T-helper 2 cell treated with Interferon-gamma antibody and Interleukin-4, amounts not matched to agents 5 μg/mL and 100 μg/mL, for 36 hours (primary cell): Measurements from ENCODE around the gene EVC2.
"Not testable (repeated sequence)": the region's sequence is repeated elsewhere in the genome, so short reads cannot be mapped to it uniquely, and the experiment has no call there.

ENCODE experiments used
- DNase-seq: peaks from one replicate; pipeline ENCODE4 v3.0.0; 2021; ENCODE audit warnings: low spot score
- H3K27ac Mint-ChIP-seq: one replicate; pipeline ENCODE4 v1.8.0; 2021; ENCODE audit warnings: mild to moderate bottlenecking, mixed read lengths
- H3K27me3 Mint-ChIP-seq: one replicate; pipeline ENCODE4 v1.8.0; 2021; ENCODE audit warnings: low read depth, mixed read lengths
- H3K36me3 Mint-ChIP-seq: one replicate; pipeline ENCODE4 v1.8.0; 2021; ENCODE audit warnings: low read depth, mixed read lengths
- H3K4me1 Mint-ChIP-seq: one replicate; pipeline ENCODE4 v1.8.0; 2021; ENCODE audit warnings: low read depth, mixed read lengths
- H3K4me3 Mint-ChIP-seq: one replicate; pipeline ENCODE4 v1.8.0; 2022; ENCODE audit warnings: mild to moderate bottlenecking, moderate library complexity, mixed read lengths
- H3K9me3 Mint-ChIP-seq: one replicate; pipeline ENCODE4 v1.8.0; 2021; ENCODE audit warnings: mixed read lengths

Gene EVC2

DNA sequence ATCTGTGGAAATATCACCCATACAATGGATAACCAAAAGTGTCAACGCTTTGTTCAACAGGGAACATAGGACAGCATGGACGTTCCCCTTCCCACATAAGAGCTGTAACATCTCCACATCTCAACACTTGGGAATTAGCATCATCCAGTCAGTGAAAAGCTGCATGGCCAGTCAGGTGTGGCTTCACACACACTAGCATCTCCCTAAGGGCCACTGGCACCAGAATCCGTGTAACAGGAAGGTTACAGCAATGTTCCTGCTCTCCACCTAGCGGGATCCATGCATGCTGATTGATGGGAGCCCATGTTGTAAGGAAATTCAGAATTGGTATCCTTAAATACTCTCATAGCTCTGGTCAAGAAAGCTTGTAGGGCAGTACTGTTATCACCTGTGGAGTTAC, 78.8 kb downstream of the EVC2 start:
- Mint-ChIP-seq H3K27me3 (no peaks in the 10 kb centered on the region), H3K4me1 (no peaks in the 10 kb centered on the region), H3K27ac (no peak overlapping the region), H3K9me3 (peaks cover 3% of the 10 kb centered on the region), H3K36me3 (no peaks in the 10 kb centered on the region), H3K4me3 (no peak overlapping the region)
- DNase-seq, result no peak

DNA sequence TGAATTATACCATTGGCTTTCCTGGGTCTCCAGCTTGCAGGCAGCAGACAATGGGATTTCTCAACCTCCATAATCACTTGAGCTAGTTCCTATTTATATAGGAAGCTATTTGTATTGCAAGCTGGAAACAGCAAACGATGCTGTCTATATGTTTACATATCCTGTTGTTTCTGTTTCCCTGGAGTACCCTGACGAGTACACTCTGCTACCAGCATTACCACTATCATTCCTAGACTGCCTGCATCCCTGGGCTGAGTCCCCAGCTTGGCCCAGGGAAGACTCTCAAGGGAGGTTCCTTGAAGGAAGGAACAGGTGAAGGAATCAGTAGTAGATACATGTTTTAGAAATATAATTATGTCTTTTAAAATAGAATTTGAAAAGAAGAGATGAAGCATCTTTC, 81.4 kb downstream of the EVC2 start:
- H3K36me3 Mint-ChIP-seq, result no peaks in the 10 kb centered on the region
- no peak for DNase-seq
- H3K4me1 Mint-ChIP-seq, result no peaks in the 10 kb centered on the region
- no peak overlapping the region for H3K4me3 Mint-ChIP-seq
- H3K27ac Mint-ChIP-seq, result no peak overlapping the region
- H3K27me3 Mint-ChIP-seq, result no peaks in the 10 kb centered on the region
- H3K9me3 Mint-ChIP-seq, result peaks cover 3% of the 10 kb centered on the region

DNA sequence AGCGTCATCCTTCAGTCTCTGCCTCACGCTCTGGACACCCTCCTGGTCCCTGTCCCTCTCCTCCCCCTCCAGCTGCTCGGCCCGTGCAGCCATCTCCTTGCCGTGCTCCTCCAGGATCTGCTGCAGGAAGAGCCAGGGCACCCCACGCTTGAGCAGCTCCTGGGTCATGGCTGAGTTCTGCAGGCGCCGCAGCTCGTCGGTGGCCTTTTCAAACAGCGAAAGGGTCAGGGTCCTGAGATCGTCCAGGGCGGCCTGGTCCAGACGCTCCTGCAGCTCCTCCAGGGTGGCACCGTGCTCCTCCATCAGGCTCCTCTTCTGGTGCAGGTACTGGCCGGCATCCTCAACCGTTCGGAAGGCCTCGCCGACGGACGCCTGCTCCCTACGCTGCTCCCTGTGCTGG, 85.8 kb downstream of the EVC2 start:
- Mint-ChIP-seq H3K36me3 (no peaks in the 10 kb centered on the region), H3K27ac (no peak overlapping the region), H3K9me3 (peaks cover 3% of the 10 kb centered on the region), H3K4me3 (no peak overlapping the region), H3K27me3 (no peaks in the 10 kb centered on the region), H3K4me1 (no peaks in the 10 kb centered on the region)
- DNase-seq, result no peak

- no peaks in the 10 kb centered on the region for H3K27me3 Mint-ChIP-seq
- no peak overlapping the region for H3K4me3 Mint-ChIP-seq
- peaks cover 3% of the 10 kb centered on the region for H3K9me3 Mint-ChIP-seq
- DNase-seq, result no peak
- H3K36me3 Mint-ChIP-seq, result no peaks in the 10 kb centered on the region
- H3K27ac Mint-ChIP-seq, result no peak overlapping the region
- H3K4me1 Mint-ChIP-seq, result no peaks in the 10 kb centered on the region
Measured at GRCh38 chr4:5619913-5620625, 88.3 kb downstream of the EVC2 start.

DNA sequence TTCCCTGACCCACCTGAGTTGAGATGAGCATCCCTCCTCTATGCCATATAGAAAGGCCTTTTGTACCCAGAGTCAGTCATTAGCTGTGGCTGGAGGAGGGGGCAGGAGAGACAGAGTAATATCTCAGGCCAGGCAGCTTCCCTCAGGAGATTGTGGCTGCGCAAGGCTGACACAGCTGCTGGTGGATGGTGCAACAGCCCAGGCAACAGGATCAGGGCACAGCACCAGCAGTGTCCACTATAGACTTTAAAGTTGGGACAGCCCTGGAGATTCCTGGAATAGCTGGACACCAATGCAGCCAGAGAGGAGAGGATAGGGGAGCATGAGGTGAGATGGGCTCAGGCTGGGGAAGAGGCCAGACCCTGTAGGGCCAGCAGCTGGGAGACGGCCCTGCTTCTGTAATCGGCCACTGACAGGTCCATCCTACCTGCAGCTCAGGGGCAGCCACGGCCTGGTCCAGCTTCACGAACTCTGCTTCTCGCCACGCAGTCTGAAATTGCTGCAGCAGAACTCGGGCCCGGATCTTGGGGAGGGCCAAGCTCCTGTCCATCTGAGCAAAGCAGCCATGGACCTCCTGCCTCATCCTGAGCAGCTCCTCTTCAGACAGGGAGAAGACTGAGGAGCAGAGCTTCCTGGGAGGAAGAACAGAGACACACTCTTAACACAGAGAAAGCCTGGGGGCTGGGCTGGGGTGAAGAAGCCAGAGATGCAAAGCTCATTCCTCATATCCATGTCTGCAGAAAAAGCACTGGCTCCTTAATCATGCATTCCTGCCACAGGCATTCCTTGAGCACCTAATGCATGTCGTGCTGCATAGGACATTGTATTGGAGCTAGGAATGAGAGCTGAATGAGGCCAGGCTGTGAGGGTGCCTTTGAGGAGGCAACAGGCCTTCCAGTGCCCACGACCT, 90.1 kb downstream of the EVC2 start:
- DNase-seq, result no peak
- no peaks in the 10 kb centered on the region for H3K36me3 Mint-ChIP-seq
- H3K9me3 Mint-ChIP-seq, result no peaks in the 10 kb centered on the region
- no peak overlapping the region for H3K27ac Mint-ChIP-seq
- H3K4me3 Mint-ChIP-seq, result no peak overlapping the region
- no peaks in the 10 kb centered on the region for H3K27me3 Mint-ChIP-seq
- H3K4me1 Mint-ChIP-seq, result no peaks in the 10 kb centered on the region

- Mint-ChIP-seq H3K9me3 (no peaks in the 10 kb centered on the region), H3K27me3 (no peaks in the 10 kb centered on the region), H3K27ac (no peak overlapping the region), H3K36me3 (no peaks in the 10 kb centered on the region), H3K4me3 (no peak overlapping the region), H3K4me1 (no peaks in the 10 kb centered on the region)
- no peak for DNase-seq
Measured at GRCh38 chr4:5616331-5616950, 91.9 kb downstream of the EVC2 start.

- no peak for DNase-seq
- H3K4me3 Mint-ChIP-seq, result no peak overlapping the region
- no peak overlapping the region for H3K27ac Mint-ChIP-seq
- no peaks in the 10 kb centered on the region for H3K36me3 Mint-ChIP-seq
- H3K9me3 Mint-ChIP-seq, result no peaks in the 10 kb centered on the region
- no peaks in the 10 kb centered on the region for H3K27me3 Mint-ChIP-seq
- H3K4me1 Mint-ChIP-seq, result no peaks in the 10 kb centered on the region
Measured at GRCh38 chr4:5615496-5616075, 92.8 kb downstream of the EVC2 start.

DNA sequence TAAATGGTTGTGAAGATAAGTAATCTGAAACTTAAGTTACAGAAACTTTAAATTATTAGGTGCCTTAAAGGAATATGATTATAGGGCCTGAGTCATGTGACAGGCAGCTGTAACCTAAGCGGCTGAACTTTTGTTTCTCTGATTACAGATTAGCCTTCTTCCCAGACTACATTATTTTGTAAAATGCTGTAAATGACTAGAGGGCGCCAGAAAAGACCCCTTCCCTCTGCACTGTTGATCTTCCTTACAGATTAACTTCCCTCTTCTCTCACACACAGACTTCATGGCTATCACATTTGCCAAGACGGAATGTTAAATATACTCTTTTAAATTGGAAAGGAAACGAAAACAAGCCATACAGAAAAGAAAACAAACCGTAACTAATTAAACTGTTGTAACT, 96.6 kb downstream of the EVC2 start:
- no peak overlapping the region for H3K4me3 Mint-ChIP-seq
- H3K36me3 Mint-ChIP-seq, result no peaks in the 10 kb centered on the region
- no peak for DNase-seq
- peaks cover 3% of the 10 kb centered on the region for H3K9me3 Mint-ChIP-seq
- no peaks in the 10 kb centered on the region for H3K4me1 Mint-ChIP-seq
- H3K27me3 Mint-ChIP-seq, result no peaks in the 10 kb centered on the region
- H3K27ac Mint-ChIP-seq, result no peak overlapping the region

DNA sequence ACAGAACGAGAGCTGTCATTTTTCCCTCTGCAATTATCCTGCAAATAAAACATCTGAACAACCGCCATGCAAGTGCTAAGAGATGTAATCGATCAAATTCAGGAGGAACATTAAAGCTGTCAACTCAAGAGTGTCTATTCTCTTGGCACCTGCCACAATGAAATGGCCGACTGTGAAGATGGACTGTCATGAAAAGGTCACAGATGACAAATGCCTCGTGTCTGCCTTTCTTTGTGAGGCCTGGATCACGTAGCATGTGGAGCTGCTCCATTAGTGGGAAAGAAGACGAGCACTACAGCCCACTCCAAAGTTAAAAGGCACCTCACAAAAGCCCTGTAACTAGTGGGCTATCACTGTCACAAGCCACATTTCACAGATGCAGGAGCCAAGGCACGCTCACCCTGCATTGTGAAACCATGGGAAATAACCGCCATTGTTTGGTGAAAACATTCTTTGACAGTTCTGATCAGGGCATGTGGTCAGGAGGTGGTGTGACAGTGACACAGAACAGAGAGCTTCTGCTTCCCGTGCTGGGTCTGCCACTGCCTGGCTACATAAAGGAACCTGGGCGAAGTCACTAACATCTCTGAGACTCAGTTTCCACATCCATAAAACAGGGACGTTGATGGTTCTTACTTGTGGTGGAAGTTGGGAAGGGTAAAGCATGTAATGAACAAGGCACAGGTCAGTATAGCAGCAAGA, 98.9 kb downstream of the EVC2 start:
- DNase-seq, result no peak
- Mint-ChIP-seq H3K36me3 (no peaks in the 10 kb centered on the region), H3K4me3 (no peak overlapping the region), H3K27me3 (no peaks in the 10 kb centered on the region), H3K9me3 (peaks cover 3% of the 10 kb centered on the region), H3K4me1 (no peaks in the 10 kb centered on the region), H3K27ac (no peak overlapping the region)

DNA sequence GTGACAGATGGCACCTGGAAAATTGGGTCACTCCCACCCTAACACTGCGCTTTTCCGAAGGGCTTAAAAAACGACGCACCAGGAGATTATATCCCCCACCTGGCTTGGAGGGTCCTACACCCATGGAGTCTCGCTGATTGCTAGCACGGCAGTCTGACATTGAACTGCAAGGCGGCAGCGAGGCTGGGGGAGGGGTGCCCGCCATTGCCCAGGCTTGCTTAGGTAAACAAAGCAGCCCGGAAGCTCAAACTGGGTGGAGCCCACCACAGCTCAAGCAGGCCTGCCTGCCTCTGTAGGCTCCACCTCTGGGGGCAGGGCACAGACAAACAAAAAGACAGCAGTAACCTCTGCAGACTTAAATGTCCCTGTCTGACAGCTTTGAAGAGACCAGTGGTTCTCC, 114.5 kb downstream of the EVC2 start:
- not testable (repeated sequence) for DNase-seq, H3K36me3 Mint-ChIP-seq
- H3K9me3 Mint-ChIP-seq, result peaks cover 25% of the 10 kb centered on the region

GRCh38 chr4:5592272-5592671, 116.1 kb downstream of the EVC2 start:
- peaks cover 30% of the 10 kb centered on the region for H3K9me3 Mint-ChIP-seq
- no peaks in the 10 kb centered on the region for H3K27me3 Mint-ChIP-seq
- no peaks in the 10 kb centered on the region for H3K4me1 Mint-ChIP-seq
- H3K4me3 Mint-ChIP-seq, result no peak overlapping the region
- no peaks in the 10 kb centered on the region for H3K36me3 Mint-ChIP-seq
- no peak overlapping the region for H3K27ac Mint-ChIP-seq
- DNase-seq, result no peak

More for the DNA sequence above, 114.5 kb downstream of the EVC2 start:
- not testable (repeated sequence) for H3K27ac Mint-ChIP-seq, H3K4me1 Mint-ChIP-seq, H3K4me3 Mint-ChIP-seq, H3K27me3 Mint-ChIP-seq

- no peak overlapping the region for H3K4me3 Mint-ChIP-seq
- no peak for DNase-seq
- peaks cover 35% of the 10 kb centered on the region for H3K9me3 Mint-ChIP-seq
- H3K4me1 Mint-ChIP-seq, result no peaks in the 10 kb centered on the region
- no peaks in the 10 kb centered on the region for H3K36me3 Mint-ChIP-seq
- no peaks in the 10 kb centered on the region for H3K27me3 Mint-ChIP-seq
- H3K27ac Mint-ChIP-seq, result no peak overlapping the region
Measured at GRCh38 chr4:5589495-5589894, 118.9 kb downstream of the EVC2 start.

GRCh38 chr4:5588046-5588445, 120.3 kb downstream of the EVC2 start:
- H3K4me1 Mint-ChIP-seq, result no peaks in the 10 kb centered on the region
- no peaks in the 10 kb centered on the region for H3K36me3 Mint-ChIP-seq
- no peaks in the 10 kb centered on the region for H3K27me3 Mint-ChIP-seq
- no peak overlapping the region for H3K27ac Mint-ChIP-seq
- no peak overlapping the region for H3K4me3 Mint-ChIP-seq
- H3K9me3 Mint-ChIP-seq, result peaks cover 28% of the 10 kb centered on the region
- DNase-seq, result no peak
